ENCODE data around the gene PLD1. TPM values are rescaled to one million over a fixed set of nuclear protein-coding genes. Genes with fewer than 3 reads are reported as not detected.

PLD1 gene
- total RNA-seq, 4 donors from 2014 or later, result 52.1 to 88.3 (median 77.4) TPM

GRCh38 chr3:171775943-171776342 lies 34.3 kb downstream of the PLD1 start:
- no peak for TF ChIP-seq EP300 (IDR thresholded peaks at IDR 0.05; ENCODE audit: low read depth)
- TF ChIP-seq, protein P1, sequence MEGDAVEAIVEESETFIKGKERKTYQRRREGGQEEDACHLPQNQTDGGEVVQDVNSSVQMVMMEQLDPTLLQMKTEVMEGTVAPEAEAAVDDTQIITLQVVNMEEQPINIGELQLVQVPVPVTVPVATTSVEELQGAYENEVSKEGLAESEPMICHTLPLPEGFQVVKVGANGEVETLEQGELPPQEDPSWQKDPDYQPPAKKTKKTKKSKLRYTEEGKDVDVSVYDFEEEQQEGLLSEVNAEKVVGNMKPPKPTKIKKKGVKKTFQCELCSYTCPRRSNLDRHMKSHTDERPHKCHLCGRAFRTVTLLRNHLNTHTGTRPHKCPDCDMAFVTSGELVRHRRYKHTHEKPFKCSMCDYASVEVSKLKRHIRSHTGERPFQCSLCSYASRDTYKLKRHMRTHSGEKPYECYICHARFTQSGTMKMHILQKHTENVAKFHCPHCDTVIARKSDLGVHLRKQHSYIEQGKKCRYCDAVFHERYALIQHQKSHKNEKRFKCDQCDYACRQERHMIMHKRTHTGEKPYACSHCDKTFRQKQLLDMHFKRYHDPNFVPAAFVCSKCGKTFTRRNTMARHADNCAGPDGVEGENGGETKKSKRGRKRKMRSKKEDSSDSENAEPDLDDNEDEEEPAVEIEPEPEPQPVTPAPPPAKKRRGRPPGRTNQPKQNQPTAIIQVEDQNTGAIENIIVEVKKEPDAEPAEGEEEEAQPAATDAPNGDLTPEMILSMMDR (IDR thresholded peaks at IDR 0.05), result no peak
- no peak for TF ChIP-seq POLR2AphosphoS5 (IDR thresholded peaks at IDR 0.05)
- TF ChIP-seq POLR2A (IDR thresholded peaks at IDR 0.05), result no peak
- Histone ChIP-seq H3K4me3 (no peak overlapping the region), H3K36me3 (no peaks in the 10 kb centered on the region), H3K27ac (no peak overlapping the region), H3K4me1 (peaks cover 0 to 27% (median 11%) of the 10 kb centered on the region in 4 donors), H3K27me3 (no peaks in the 10 kb centered on the region), H3K9me3 (no peaks in the 10 kb centered on the region)
- no peak for DNase-seq
- intact Hi-C loops (cut with DNase I; ENCODE audit: low total_unique reads) (loop anchor here (10.0 kb wide), 1 partner anchor 131 kb away; no protein-coding TSS in a partner anchor), in situ Hi-C loops (cut with MboI; ENCODE audit: low pct_ligation_motif_present in 1 of 4, low pct_unique_long_range_greater_than_20kb in 1 of 4, low sequenced_read_pairs in 3 of 4) (loop anchor here in 1 of 4 donors (10.0 kb wide), 1 partner anchor 131 kb away; no protein-coding TSS in a partner anchor)
- 56 to 75% methylated on average over 3 to 8 of the region's 8 CpGs for WGBS, 2 donors (ENCODE audit: low coverage in 1 of 2)

DNA sequence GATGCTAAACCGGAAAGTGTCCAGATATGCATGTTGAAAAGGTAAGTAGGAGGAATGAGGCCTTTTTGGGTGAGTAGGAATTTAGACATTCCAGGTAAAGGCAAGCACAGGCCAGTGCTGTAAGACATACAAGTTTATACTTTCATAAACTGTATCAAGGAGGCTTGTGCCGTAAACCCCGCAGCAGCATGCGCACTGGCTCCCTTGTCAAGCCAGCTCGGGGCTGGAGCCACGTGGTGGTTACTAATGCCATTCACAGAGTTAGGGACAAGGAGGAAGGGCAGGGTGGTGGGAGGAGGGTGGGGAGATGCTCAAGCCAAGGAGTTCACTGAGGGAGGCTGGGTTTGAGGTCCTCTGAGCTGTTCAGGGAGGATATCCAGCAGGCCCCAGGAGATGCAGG lies 35.8 kb downstream of the PLD1 start:
- in situ Hi-C loops (cut with MboI; ENCODE audit: low pct_ligation_motif_present in 1 of 4, low pct_unique_long_range_greater_than_20kb in 1 of 4, low sequenced_read_pairs in 3 of 4), result loop anchor here in 1 of 4 donors (10.0 kb wide), 1 partner anchor 130 kb away; no protein-coding TSS in a partner anchor
- Histone ChIP-seq H3K27ac (no peak overlapping the region), H3K4me3 (no peak overlapping the region), H3K4me1 (peaks cover 0 to 37% (median 13%) of the 10 kb centered on the region in 4 donors), H3K36me3 (no peaks in the 10 kb centered on the region), H3K27me3 (no peaks in the 10 kb centered on the region), H3K9me3 (no peaks in the 10 kb centered on the region)
- DNase-seq, result no peak
- intact Hi-C loops (cut with DNase I; ENCODE audit: low total_unique reads), result loop anchor here (10.0 kb wide), 1 partner anchor 130 kb away; no protein-coding TSS in a partner anchor
- no peak for TF ChIP-seq POLR2A (IDR thresholded peaks at IDR 0.05)
- 81% methylated on average over 6 of the region's 6 CpGs; no CpG with 5 or more reads in 1 of the 2 donors for WGBS, 2 donors (ENCODE audit: low coverage in 1 of 2)

- H3K27me3 ChIP-seq, result no peaks in the 10 kb centered on the region
- 1 to 5% methylated on average over 4 of the region's 4 CpGs for WGBS, 2 donors (ENCODE audit: low coverage in 1 of 2)
- H3K36me3 ChIP-seq, result no peaks in the 10 kb centered on the region
- in situ Hi-C loops (cut with MboI; ENCODE audit: low pct_ligation_motif_present in 1 of 4, low pct_unique_long_range_greater_than_20kb in 1 of 4, low sequenced_read_pairs in 3 of 4), result loop anchor here in 1 of 4 donors (10.0 kb wide), 1 partner anchor 128 kb away; no protein-coding TSS in a partner anchor
- no peak overlapping the region for H3K27ac ChIP-seq
- no peaks in the 10 kb centered on the region for H3K9me3 ChIP-seq
- H3K4me3 ChIP-seq, result no peak overlapping the region
- DNase-seq, result peak; percentile 61
- TF ChIP-seq POLR2AphosphoS5 (IDR thresholded peaks at IDR 0.05), result no peak
- TF ChIP-seq, protein P1 (IDR thresholded peaks at IDR 0.05), result peak; percentile 60 to 70 (median 61)
- intact Hi-C loops (cut with DNase I; ENCODE audit: low total_unique reads), result loop anchor here (10.0 kb wide), 1 partner anchor 128 kb away; no protein-coding TSS in a partner anchor
- peaks cover 0 to 55% (median 22%) of the 10 kb centered on the region in 4 donors for H3K4me1 ChIP-seq
Measured at GRCh38 chr3:171772427-171773056, 37.7 kb downstream of the PLD1 start.

- in situ Hi-C loops (cut with MboI; ENCODE audit: low pct_ligation_motif_present in 1 of 4, low pct_unique_long_range_greater_than_20kb in 1 of 4, low sequenced_read_pairs in 3 of 4), result loop anchor here in 1 of 4 donors (10.0 kb wide), 1 partner anchor 126 kb away; no protein-coding TSS in a partner anchor
- Histone ChIP-seq H3K9me3 (no peaks in the 10 kb centered on the region), H3K27me3 (no peaks in the 10 kb centered on the region), H3K36me3 (no peaks in the 10 kb centered on the region), H3K27ac (peak overlapping the region; percentile 62 to 77 (median 74)), H3K4me3 (peak overlapping the region in 3 of 4 donors; percentile 21 to 42 (median 21)), H3K4me1 (peaks cover 0 to 53% (median 25%) of the 10 kb centered on the region in 4 donors)
- peak; percentile 62 for DNase-seq
- TF ChIP-seq POLR2AphosphoS5 (IDR thresholded peaks at IDR 0.05) (peak; percentile 61 to 71 (median 71)), POLR2A (IDR thresholded peaks at IDR 0.05) (peak; percentile 52), EP300 (IDR thresholded peaks at IDR 0.05; ENCODE audit: low read depth) (no peak)
- TF ChIP-seq, protein P1 (IDR thresholded peaks at IDR 0.05), result no peak
- intact Hi-C loops (cut with DNase I; ENCODE audit: low total_unique reads), result loop anchor here (10.0 kb wide), 1 partner anchor 126 kb away; no protein-coding TSS in a partner anchor
- WGBS, 2 donors (ENCODE audit: low coverage in 1 of 2), result 25 to 31% methylated on average over 9 to 10 of the region's 10 CpGs
Measured at GRCh38 chr3:171770689-171771620, 39.3 kb downstream of the PLD1 start.

Measured in transverse colon (tissue), 4 donors.